ENCODE measurements around the gene TEDC2.
"Not testable (repeated sequence)": the region's sequence is repeated elsewhere in the genome, so short reads cannot be mapped to it uniquely, and the experiment has no call there.

The TEDC2 gene

GRCh38 chr16:2437032-2437790 is 22.7 kb upstream of the TEDC2 start:
- DNase-seq (ENCODE audit: low read depth) = no peak
- no peak overlapping the region for H3K4me3 ChIP-seq (replicated peaks; ENCODE audit: low read depth, low read length)
- TF ChIP-seq CTCF (IDR thresholded peaks at IDR 0.05; ENCODE audit: low read length, missing control alignments) = no peak

GRCh38 chr16:2438121-2438520 is 21.8 kb upstream of the TEDC2 start:
- no peak for DNase-seq (ENCODE audit: low read depth)
- no peak for TF ChIP-seq CTCF (IDR thresholded peaks at IDR 0.05; ENCODE audit: low read length, missing control alignments)
- H3K4me3 ChIP-seq (replicated peaks; ENCODE audit: low read depth, low read length) = no peak overlapping the region

- H3K4me3 ChIP-seq (replicated peaks; ENCODE audit: low read depth, low read length) = no peak overlapping the region
- TF ChIP-seq CTCF (IDR thresholded peaks at IDR 0.05; ENCODE audit: low read length, missing control alignments) = no peak
- DNase-seq (ENCODE audit: low read depth) = no peak
Observed at GRCh38 chr16:2439598-2439997, 20.3 kb upstream of the TEDC2 start.

GRCh38 chr16:2441143-2441804 is 18.6 kb upstream of the TEDC2 start:
- not testable (repeated sequence) for H3K4me3 ChIP-seq (replicated peaks; ENCODE audit: low read depth, low read length); DNase-seq (ENCODE audit: low read depth)

- H3K4me3 ChIP-seq (replicated peaks; ENCODE audit: low read depth, low read length) = no peak overlapping the region
- no peak for DNase-seq (ENCODE audit: low read depth)
- no peak for TF ChIP-seq CTCF (IDR thresholded peaks at IDR 0.05; ENCODE audit: low read length, missing control alignments)
Observed at GRCh38 chr16:2443555-2443954, 16.4 kb upstream of the TEDC2 start.

- no peak for TF ChIP-seq CTCF (IDR thresholded peaks at IDR 0.05; ENCODE audit: low read length, missing control alignments)
- no peak overlapping the region for H3K4me3 ChIP-seq (replicated peaks; ENCODE audit: low read depth, low read length)
- DNase-seq (ENCODE audit: low read depth) = peak; percentile 33
Observed at GRCh38 chr16:2447920-2448583, 11.9 kb upstream of the TEDC2 start.

- no peak for DNase-seq (ENCODE audit: low read depth)
- no peak overlapping the region for H3K4me3 ChIP-seq (replicated peaks; ENCODE audit: low read depth, low read length)
- TF ChIP-seq CTCF (IDR thresholded peaks at IDR 0.05; ENCODE audit: low read length, missing control alignments) = no peak
Observed at GRCh38 chr16:2449118-2449517, 10.8 kb upstream of the TEDC2 start.
